PC-3 (cell line): ENCODE results near the gene SP8.

Experiments
- EZH2 ChIP-seq: fragments of 300-600 bp; sonication (generic); IDR thresholded peaks from one replicate; pipeline ENCODE4 v1.6.1; 2017; ENCODE audit warnings: antibody characterized with exemption, mild to moderate bottlenecking, low read length; ENCODE audit not compliant: unreplicated experiment
- TF ChIP-seq, protein P1 (sequence below): fragments of 300-600 bp; sonication (generic); conservative IDR thresholded peaks from 2 replicates; pipeline ENCODE4 v1.5.1; 2017; ENCODE audit warnings: antibody characterized with exemption, low read depth, mild to moderate bottlenecking, low read length

DNA sequence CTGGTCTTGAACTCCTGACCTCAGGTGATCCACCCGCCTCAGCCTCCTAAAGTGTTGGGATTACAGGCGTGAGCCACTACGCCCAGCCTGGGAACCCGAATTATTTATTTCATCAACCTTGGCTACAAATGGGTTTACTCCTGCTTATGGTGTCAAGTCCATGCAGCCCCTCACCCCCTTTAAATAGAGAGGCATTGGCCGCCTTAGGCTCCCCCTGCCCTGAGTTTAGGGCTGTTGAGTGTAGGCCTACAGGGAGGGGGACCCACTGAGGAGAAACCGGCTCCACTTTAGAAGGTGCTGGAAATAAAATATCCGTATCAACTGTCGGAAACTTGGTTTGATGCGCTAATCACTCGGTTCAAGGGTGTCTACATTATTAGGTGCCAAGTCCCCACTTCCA lies 8.7 kb upstream of the SP8 start:
- TF ChIP-seq, protein P1, sequence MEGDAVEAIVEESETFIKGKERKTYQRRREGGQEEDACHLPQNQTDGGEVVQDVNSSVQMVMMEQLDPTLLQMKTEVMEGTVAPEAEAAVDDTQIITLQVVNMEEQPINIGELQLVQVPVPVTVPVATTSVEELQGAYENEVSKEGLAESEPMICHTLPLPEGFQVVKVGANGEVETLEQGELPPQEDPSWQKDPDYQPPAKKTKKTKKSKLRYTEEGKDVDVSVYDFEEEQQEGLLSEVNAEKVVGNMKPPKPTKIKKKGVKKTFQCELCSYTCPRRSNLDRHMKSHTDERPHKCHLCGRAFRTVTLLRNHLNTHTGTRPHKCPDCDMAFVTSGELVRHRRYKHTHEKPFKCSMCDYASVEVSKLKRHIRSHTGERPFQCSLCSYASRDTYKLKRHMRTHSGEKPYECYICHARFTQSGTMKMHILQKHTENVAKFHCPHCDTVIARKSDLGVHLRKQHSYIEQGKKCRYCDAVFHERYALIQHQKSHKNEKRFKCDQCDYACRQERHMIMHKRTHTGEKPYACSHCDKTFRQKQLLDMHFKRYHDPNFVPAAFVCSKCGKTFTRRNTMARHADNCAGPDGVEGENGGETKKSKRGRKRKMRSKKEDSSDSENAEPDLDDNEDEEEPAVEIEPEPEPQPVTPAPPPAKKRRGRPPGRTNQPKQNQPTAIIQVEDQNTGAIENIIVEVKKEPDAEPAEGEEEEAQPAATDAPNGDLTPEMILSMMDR: no peak
- no peak for TF ChIP-seq EZH2
